Measurements from ENCODE around the gene TPSG1.

- TF ChIP-seq EP300 (IDR thresholded peaks at IDR 0.05): no peak
- no peak for TF ChIP-seq POLR2A (IDR thresholded peaks at IDR 0.05)
- TF ChIP-seq POLR2AphosphoS5 (IDR thresholded peaks at IDR 0.05): no peak
Observed at GRCh38 chr16:1195393-1195666, 29.7 kb downstream of the TPSG1 start.
